Activated naive CD4-positive, alpha-beta T cell treated with anti-CD3 and anti-CD28 coated beads, Interleukin-2, amount 10 ng/mL, durations not matched to agents 5 hours and 36 hours (primary cell): ENCODE results near the gene REELD1. TPM values are rescaled to one million over a fixed set of nuclear protein-coding genes. Genes with fewer than 3 reads are reported as not detected.

ENCODE experiments used
- total RNA-seq, 2 experiments: library from RNA; stranded (reverse); gene quantifications; one replicate each; pipeline ENCODE4 v1.2.3, GENCODE V29; 2021

Gene REELD1
- total RNA-seq: under 1 TPM in 1 of 2 experiments, not detected in 1; 0.15 TPM

GRCh38 chr4:146214238-146214637, at the start of gene REELD1:
Gene REELD1, plus strand, starts transcription at chr4:146214538. Its CDS starts 2,415 bp downstream, at chr4:146216953.

GRCh38 chr4:146175541-146176453, 38.5 kb upstream of the REELD1 start, which contains the start of gene LSM6:
Gene LSM6, plus strand, starts transcription at chr4:146175718. Its CDS starts 7,204 bp downstream, at chr4:146182922.

Other genes with a start within 250 kb of the REELD1 start
- gene LSM6, start 38.8 kb upstream of the REELD1 start, total RNA-seq: 10 to 100 TPM; 44.0 to 47.9 TPM